Thoracic aorta (tissue), 2 donors: ENCODE measurements around the gene BTG1. TPM values are rescaled to one million over a fixed set of nuclear protein-coding genes. Genes with fewer than 3 reads are reported as not detected.

Experiments used
- ATAC-seq: fragments of 150-250 bp; one replicate; pipeline ENCODE4 v1.8.0; 2017; ENCODE audit warnings: low read depth; ENCODE audit not compliant: insufficient number of reproducible peaks, low FRiP score
- DNase-seq: peaks from one replicate; pipeline ENCODE4 v3.0.0-alpha.2; 2020; ENCODE audit warnings: low spot score
- H3K27ac ChIP-seq, 2 donors: fragments of 200-600 bp; sonication (generic); 1 replicate in 1 of 2; 2 replicates in 1 of 2; pipeline ENCODE4 v1.5.1; 2016; ENCODE audit warnings: mild to moderate bottlenecking in 2 of 2, moderate library complexity in 2 of 2
- H3K27me3 ChIP-seq: fragments of 200-600 bp; sonication (generic); replicated peaks from 2 replicates; pipeline ENCODE4 v1.6.0; 2016; ENCODE audit warnings: mild to moderate bottlenecking; ENCODE audit not compliant: insufficient read depth
- H3K36me3 ChIP-seq: fragments of 200-600 bp; sonication (generic); one replicate; pipeline ENCODE4 v1.5.1; 2016
- H3K4me1 ChIP-seq, 2 donors: fragments of 200-600 bp; sonication (generic); 1 replicate in 1 of 2; 2 replicates in 1 of 2; pipeline versions ENCODE4 v1.5.1 to v1.6.0; 2016; ENCODE audit warnings: low read depth in 2 of 2, mild to moderate bottlenecking in 1 of 2; ENCODE audit not compliant: control insufficient read depth in 1 of 2
- H3K4me3 ChIP-seq: fragments of 200-600 bp; sonication (generic); 2 replicates; pipeline ENCODE4 v1.5.1; 2016; ENCODE audit warnings: mild to moderate bottlenecking
- H3K9me3 ChIP-seq: fragments of 200-600 bp; sonication (generic); 2 replicates; pipeline ENCODE4 v1.5.1; 2016
- total RNA-seq, 2 donors: library from RNA; depleted of rRNA; stranded (reverse); fragments of >200 nt; gene quantifications; one replicate each; pipeline versions ENCODE4 v1.1.0 to v1.2.3, GENCODE V29; 2016
- TF ChIP-seq, protein P1 (sequence below): fragments of 200-600 bp; sonication (generic); IDR thresholded peaks from one replicate; pipeline ENCODE4 v1.5.1; 2019; ENCODE audit warnings: antibody characterized with exemption

The BTG1 gene
- total RNA-seq, 2 donors from 2014 or later, result 31.7 to 53.3 TPM

DNA sequence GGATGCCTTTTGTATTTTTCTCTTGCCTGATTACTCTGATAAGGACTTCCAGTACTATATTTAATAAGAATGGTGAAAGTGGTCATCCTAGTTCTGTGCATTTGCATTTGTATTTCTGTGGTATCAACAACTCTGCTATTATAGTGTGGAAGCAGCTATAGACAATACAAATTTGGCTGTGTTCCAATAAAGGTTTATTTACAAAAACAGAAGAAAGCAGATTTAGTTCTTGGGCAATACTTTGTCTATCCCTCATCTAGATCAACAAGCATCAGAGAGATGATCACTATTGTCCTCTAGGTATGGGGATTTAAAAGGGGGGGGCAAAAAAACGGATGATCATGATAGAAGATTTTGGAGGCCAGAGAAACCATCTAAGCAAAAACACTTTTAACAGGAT, 19.1 kb upstream of the BTG1 start:
- H3K4me3 ChIP-seq, result no peak overlapping the region
- TF ChIP-seq, protein P1, sequence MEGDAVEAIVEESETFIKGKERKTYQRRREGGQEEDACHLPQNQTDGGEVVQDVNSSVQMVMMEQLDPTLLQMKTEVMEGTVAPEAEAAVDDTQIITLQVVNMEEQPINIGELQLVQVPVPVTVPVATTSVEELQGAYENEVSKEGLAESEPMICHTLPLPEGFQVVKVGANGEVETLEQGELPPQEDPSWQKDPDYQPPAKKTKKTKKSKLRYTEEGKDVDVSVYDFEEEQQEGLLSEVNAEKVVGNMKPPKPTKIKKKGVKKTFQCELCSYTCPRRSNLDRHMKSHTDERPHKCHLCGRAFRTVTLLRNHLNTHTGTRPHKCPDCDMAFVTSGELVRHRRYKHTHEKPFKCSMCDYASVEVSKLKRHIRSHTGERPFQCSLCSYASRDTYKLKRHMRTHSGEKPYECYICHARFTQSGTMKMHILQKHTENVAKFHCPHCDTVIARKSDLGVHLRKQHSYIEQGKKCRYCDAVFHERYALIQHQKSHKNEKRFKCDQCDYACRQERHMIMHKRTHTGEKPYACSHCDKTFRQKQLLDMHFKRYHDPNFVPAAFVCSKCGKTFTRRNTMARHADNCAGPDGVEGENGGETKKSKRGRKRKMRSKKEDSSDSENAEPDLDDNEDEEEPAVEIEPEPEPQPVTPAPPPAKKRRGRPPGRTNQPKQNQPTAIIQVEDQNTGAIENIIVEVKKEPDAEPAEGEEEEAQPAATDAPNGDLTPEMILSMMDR, result no peak

DNA sequence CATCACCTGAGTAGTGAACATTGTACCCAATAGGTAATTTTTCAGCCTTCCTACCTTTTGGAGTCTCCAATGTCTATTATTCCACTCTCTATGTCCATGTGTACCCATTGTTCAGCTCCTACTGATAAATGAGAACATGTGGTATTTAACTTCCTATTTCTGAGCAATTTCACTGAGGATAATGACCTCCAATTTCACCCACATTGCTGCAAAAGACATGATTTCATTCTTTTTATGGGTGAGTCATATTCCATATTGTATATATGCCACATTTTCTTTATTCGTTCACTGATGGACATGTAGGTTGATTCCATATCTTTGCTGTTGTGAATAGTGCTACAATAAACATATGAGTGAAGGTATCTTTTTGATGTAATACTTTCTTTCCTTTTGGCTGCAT, 16.4 kb upstream of the BTG1 start:
- DNase-seq (no peak), ATAC-seq (no peak)
- H3K36me3 ChIP-seq, result no peaks in the 10 kb centered on the region
- H3K4me3 ChIP-seq, result no peak overlapping the region
- TF ChIP-seq, protein P1, result no peak
- peaks cover 0 to 3% of the 10 kb centered on the region in 2 donors for H3K4me1 ChIP-seq
- no peaks in the 10 kb centered on the region for H3K9me3 ChIP-seq
- H3K27ac ChIP-seq, result no peak overlapping the region
- no peaks in the 10 kb centered on the region for H3K27me3 ChIP-seq

More for the DNA sequence above, 19.1 kb upstream of the BTG1 start:
- Histone ChIP-seq H3K27ac (no peak overlapping the region), H3K9me3 (no peaks in the 10 kb centered on the region), H3K36me3 (no peaks in the 10 kb centered on the region), H3K4me1 (no peaks in the 10 kb centered on the region), H3K27me3 (no peaks in the 10 kb centered on the region)
- ATAC-seq (no peak), DNase-seq (no peak)

DNA sequence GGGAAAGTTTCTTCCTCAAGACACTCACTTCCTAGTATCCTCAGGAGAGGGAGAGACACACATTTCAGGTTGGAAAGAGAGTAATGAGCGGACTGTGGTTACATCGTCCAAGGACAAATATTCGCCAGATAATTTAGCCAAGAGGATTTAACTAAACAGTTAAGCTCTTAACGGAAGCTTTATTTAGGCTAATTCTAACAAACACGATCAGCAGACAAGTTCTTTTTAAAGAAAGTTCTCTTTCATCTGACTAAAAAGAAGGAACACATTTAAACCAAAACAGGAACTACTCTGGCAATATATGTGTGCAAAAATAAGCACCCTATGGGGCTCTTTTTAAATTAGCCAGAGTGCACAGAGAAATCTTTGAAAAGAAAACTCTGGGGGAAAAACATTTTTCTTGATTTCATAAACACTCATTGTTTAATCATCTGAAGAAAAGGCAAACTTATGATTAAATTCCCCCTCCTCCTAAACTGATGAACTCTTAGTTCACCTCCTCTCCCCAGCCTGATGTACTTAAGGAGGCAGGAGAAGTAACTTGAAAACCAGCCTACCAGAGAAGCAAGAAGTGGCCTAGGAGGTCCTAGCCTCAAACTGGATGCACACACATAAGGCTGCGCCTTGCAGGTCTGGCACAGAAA, 13.3 kb upstream of the BTG1 start:
- TF ChIP-seq, protein P1, result no peak
- Histone ChIP-seq H3K4me1 (peaks cover 0 to 3% of the 10 kb centered on the region in 2 donors), H3K27ac (no peak overlapping the region), H3K4me3 (no peak overlapping the region), H3K27me3 (no peaks in the 10 kb centered on the region), H3K36me3 (no peaks in the 10 kb centered on the region), H3K9me3 (no peaks in the 10 kb centered on the region)
- DNase-seq (no peak), ATAC-seq (no peak)

DNA sequence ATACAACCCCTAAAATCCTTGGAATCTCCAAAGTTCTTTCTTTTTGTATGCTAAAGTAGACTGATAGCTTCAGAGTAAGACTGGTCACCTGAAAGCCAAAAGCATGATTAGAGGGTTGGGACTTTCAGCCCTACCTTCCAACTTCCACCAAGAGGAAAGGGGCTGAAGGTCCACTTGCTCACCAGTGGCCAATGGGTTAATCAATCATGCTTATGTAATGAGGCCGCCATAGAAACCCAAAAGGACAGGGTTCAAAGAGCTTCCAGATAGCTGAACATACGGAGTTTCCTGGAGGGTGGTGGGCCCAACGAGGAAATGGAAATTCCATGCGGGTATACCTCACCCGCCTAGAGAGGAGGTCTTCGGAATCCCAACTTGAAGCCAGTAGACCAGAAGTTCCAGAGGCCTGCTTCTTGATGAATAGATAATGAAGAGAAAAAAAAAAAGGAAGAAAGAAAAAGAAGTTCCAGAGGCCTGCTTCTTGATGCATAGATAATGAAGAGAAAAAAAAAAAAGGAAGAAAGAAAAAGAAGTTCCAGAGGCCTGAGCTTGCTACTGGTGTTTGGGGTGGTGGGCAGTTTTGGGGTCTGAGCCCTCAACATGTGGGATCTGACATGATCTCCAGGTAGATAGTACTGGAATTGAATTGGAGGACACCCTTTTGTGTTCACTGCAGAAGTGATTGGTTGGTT, 11.2 kb upstream of the BTG1 start:
- H3K27ac ChIP-seq, result no peak overlapping the region
- no peaks in the 10 kb centered on the region for H3K27me3 ChIP-seq
- ATAC-seq (no peak), DNase-seq (no peak)
- TF ChIP-seq, protein P1, result no peak
- no peak overlapping the region for H3K4me3 ChIP-seq
- no peaks in the 10 kb centered on the region for H3K9me3 ChIP-seq
- peaks cover 0 to 3% of the 10 kb centered on the region in 2 donors for H3K4me1 ChIP-seq
- no peaks in the 10 kb centered on the region for H3K36me3 ChIP-seq

DNA sequence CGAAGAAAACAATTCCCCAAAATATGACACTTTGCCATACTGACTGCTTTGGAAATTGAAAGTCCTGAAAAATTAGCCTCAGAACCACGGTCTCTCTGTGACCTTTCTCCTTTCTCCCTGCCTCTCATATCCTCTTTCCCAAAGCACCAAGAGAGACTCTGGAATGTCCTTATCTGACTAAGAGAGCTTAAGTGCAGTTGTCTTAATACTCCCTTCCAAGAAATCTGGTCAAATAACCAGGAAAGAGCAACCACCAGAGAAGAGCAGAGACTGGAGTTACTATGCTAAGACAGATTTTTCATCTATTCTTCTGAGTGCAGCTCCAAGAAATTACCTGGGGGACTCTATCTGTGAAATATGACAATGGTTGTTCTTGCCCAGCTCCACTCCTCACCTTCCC, 10.5 kb upstream of the BTG1 start:
- H3K9me3 ChIP-seq, result no peaks in the 10 kb centered on the region
- TF ChIP-seq, protein P1, result no peak
- ATAC-seq (no peak), DNase-seq (no peak)
- H3K4me1 ChIP-seq, result peaks cover 0 to 3% of the 10 kb centered on the region in 2 donors
- H3K4me3 ChIP-seq, result no peak overlapping the region
- no peaks in the 10 kb centered on the region for H3K27me3 ChIP-seq
- H3K36me3 ChIP-seq, result no peaks in the 10 kb centered on the region
- H3K27ac ChIP-seq, result no peak overlapping the region
